K562 (cell line): ENCODE results near the gene NME2. TPM values are rescaled to one million over a fixed set of nuclear protein-coding genes. Genes with fewer than 3 reads are reported as not detected.

Source experiments
- BHLHE40 ChIP-seq: IDR thresholded peaks from 2 replicates; pipeline ENCODE4 v1.6.1; 2011; ENCODE audit warnings: low read length, improper control_type of control experiment
- C11orf30 ChIP-seq: fragments of 450-650 bp; IDR thresholded peaks from 2 replicates; pipeline ENCODE4 v1.6.1; 2016; ENCODE audit warnings: low read depth, mild to moderate bottlenecking
- DDX20 ChIP-seq: fragments of 450-650 bp; IDR thresholded peaks from 2 replicates; pipeline ENCODE4 v1.6.1; 2016; ENCODE audit warnings: missing genetic modification characterization, low read depth, mild to moderate bottlenecking, missing compliant biosample characterization, moderate library complexity
- ETV1 ChIP-seq: fragments of 450-650 bp; conservative IDR thresholded peaks from 2 replicates; pipeline ENCODE4 v1.6.1; 2016; ENCODE audit warnings: missing genetic modification characterization, control low read depth, low read depth, missing compliant biosample characterization
- ETV5 ChIP-seq: sonication (generic); formaldehyde crosslinking; IDR thresholded peaks from 2 replicates; pipeline ENCODE4 v1.4.0; 2020; ENCODE audit warnings: low read depth, mild to moderate bottlenecking, missing genetic modification reagents
- JUN ChIP-seq, 2 experiments: sonication (generic) in 1 of 2; formaldehyde crosslinking in 1 of 2; IDR thresholded peaks; 2 replicates each; pipeline versions ENCODE4 v1.6.1 to v1.8.0; 2012 to 2022; ENCODE audit warnings: borderline replicate concordance in 2 of 2, mild to moderate bottlenecking in 2 of 2, improper control_type of control experiment in 1 of 2, low read depth in 1 of 2, low read length in 1 of 2, missing genetic modification reagents in 1 of 2
- PTRF ChIP-seq: fragments of 450-650 bp; IDR thresholded peaks from 2 replicates; pipeline ENCODE4 v1.6.1; 2016; ENCODE audit warnings: mild to moderate bottlenecking, missing genetic modification characterization, missing compliant biosample characterization
- ZBTB9 ChIP-seq: fragments of 450-650 bp; formaldehyde crosslinking; IDR thresholded peaks from 2 replicates; pipeline ENCODE4 v1.4.0; 2020; ENCODE audit warnings: mild to moderate bottlenecking, moderate library complexity
- ZHX1 ChIP-seq: fragments of 150-350 bp; conservative IDR thresholded peaks from 2 replicates; pipeline ENCODE4 v1.6.1; 2014; ENCODE audit warnings: low read length
- ZKSCAN1 ChIP-seq: fragments of 150-350 bp; IDR thresholded peaks from 2 replicates; pipeline ENCODE4 v1.6.1; 2016; ENCODE audit warnings: low read depth, low read length
- ZNF830 ChIP-seq: fragments of 250-450 bp; sonication (Bioruptor Pico); IDR thresholded peaks from 2 replicates; pipeline ENCODE4 v1.5.0; 2021; ENCODE audit warnings: mild to moderate bottlenecking
- ZZZ3 ChIP-seq: fragments of 450-650 bp; IDR thresholded peaks from 2 replicates; pipeline ENCODE4 v1.6.1; 2016; ENCODE audit warnings: antibody characterized with exemption, mild to moderate bottlenecking, moderate library complexity
- polyA plus RNA-seq, 8 experiments: library from polyadenylated mRNA; depleted of rRNA in 4 of 8; stranded (reverse) in 5 of 8; unstranded in 3 of 8; fragments of >200 nt; fragmentation: Nextera tagmentation in 2 of 8; fragmentation: Illumina TruSeq in 1 of 8; extraction: Ambion mirVana in 2 of 8; extraction: Trizol in 1 of 8; gene quantifications; 2 replicates each; pipeline versions ENCODE4 v1.2.1 to v1.2.3, GENCODE V29; 2011 to 2014; ENCODE audit warnings: inconsistent platforms in 1 of 8, missing spikeins in 1 of 8
- total RNA-seq, 7 experiments: library from RNA; depleted of rRNA in 6 of 7; stranded (reverse); fragments of >200 nt in 6 of 7; fragmentation: Illumina TruSeq in 2 of 7; extraction: Trizol in 2 of 7; gene quantifications; 2 replicates each; pipeline versions ENCODE4 v1.2.1 to v1.2.3, GENCODE V29; 2011 to 2021; ENCODE audit warnings: low replicate concordance in 1 of 7
- TF ChIP-seq, protein P1 (sequence below), 2 experiments: fragments of 450-650 bp; IDR thresholded peaks; 2 replicates each; pipeline ENCODE4 v1.6.1; 2016; ENCODE audit warnings: mild to moderate bottlenecking in 2 of 2, borderline replicate concordance in 1 of 2, low read depth in 1 of 2, moderate library complexity in 1 of 2

The NME2 gene
- total and polyA plus RNA-seq, 9 of the 15 experiments (the other 6 are each of a cell fraction or from before 2014, with no cell fraction given) = 684 to 1,202 (median 924) TPM

- TF ChIP-seq ZHX1 (no peak), C11orf30 (peak; percentile 60), JUN (IDR thresholded peaks at IDR 0.05; ENCODE audit: borderline replicate concordance, low read depth, low read length) (no peak), JUN (CRISPR knock-in tag; IDR thresholded peaks at IDR 0.05; ENCODE audit: borderline replicate concordance) (no peak), ETV5 (CRISPR knock-in tag) (peak; percentile 32; the same call in 1 of the 2 replicates), ZKSCAN1 (no peak; the same call in 1 of the 2 replicates), ZNF830 (0 out of 2 replicates have a peak, but pooled peaks have one; percentile 62), ETV1 (tag) (0 out of 2 replicates have a peak, but pooled peaks have one; percentile 13), ZZZ3 (0 out of 2 replicates have a peak, but pooled peaks have one; percentile 60), DDX20 (tag) (no peak), BHLHE40 (peak; percentile 44; the same call in 1 of the 2 replicates), PTRF (tag) (no peak), ZBTB9 (peak; percentile 8; the same call in 1 of the 2 replicates)
- TF ChIP-seq, protein P1, sequence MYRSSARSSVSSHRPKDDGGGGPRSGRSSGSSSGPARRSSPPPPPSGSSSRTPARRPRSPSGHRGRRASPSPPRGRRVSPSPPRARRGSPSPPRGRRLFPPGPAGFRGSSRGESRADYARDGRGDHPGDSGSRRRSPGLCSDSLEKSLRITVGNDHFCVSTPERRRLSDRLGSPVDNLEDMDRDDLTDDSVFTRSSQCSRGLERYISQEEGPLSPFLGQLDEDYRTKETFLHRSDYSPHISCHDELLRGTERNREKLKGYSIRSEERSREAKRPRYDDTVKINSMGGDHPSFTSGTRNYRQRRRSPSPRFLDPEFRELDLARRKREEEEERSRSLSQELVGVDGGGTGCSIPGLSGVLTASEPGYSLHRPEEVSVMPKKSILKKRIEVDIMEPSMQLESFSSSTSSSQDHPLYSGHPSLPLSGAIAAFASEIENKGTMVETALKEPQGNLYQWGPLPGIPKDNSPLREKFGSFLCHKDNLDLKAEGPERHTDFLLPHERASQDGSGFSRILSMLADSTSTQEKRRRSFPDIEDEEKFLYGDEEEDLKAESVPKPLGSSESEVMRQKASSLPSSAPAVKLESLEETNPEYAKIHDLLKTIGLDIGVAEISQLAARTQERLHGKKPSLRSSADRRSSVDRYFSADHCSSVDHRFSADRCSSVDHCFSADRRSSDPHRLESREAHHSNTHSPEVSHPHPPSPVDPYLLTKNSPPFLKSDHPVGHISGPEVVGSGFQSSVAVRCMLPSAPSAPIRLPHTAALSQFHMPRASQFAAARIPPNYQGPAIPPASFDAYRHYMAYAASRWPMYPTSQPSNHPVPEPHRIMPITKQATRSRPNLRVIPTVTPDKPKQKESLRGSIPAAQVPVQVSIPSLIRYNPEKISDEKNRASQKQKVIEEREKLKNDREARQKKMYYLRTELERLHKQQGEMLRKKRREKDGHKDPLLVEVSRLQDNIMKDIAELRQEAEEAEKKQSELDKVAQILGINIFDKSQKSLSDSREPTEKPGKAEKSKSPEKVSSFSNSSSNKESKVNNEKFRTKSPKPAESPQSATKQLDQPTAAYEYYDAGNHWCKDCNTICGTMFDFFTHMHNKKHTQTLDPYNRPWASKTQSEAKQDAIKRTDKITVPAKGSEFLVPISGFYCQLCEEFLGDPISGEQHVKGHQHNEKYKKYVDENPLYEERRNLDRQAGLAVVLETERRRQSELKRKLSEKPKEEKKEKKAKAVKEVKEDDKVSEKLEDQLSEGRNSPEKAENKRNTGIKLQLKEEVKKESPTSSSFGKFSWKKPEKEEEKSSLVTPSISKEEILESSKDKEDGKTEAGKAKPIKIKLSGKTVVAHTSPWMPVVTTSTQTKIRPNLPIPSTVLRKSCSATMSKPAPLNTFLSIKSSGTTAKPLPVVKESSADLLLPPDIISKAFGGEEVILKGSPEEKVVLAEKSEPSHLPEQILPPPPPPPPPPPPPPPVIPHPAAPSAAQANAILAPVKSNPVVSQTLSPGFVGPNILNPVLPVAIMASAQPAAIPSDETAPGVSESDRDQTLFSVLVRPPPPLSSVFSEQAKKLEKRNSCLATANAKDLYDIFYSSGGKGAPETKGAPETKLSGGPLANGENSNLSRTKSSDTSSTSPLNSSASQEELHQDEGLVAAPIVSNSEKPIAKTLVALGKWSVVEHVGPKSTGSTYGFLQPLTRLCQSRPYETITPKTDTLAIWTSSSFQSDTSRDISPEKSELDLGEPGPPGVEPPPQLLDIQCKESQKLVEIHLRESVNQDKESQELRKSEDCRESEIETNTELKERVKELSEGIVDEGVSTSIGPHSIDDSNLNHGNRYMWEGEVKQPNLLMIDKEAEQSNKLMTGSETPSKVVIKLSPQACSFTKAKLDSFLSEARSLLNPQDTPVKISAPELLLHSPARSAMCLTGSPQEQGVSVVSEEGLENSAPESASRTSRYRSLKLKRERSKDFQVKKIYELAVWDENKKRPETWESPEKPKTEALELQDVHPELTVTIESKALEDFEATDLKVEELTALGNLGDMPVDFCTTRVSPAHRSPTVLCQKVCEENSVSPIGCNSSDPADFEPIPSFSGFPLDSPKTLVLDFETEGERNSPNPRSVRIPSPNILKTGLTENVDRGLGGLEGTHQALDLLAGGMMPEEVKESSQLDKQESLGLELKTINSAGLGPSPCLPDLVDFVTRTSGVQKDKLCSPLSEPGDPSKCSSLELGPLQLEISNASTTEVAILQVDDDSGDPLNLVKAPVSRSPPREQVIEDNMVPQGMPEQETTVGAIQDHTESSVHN (IDR thresholded peaks at IDR 0.05; ENCODE audit: borderline replicate concordance in 1 of 2, low read depth in 1 of 2) = peak in 1 of 2 experiments; percentile 91; a peak in 1 of 4 replicates
Measured at GRCh38 chr17:51120739-51121619, 45.2 kb upstream of the NME2 start, which contains the start of gene SPAG9 (continued).
